Fibroblast of gingiva (primary cell): ENCODE measurements around the gene PRKCG.
A peak's percentile ranks its signal among the peaks of the same experiment; 100 is the strongest.

Experiments used
- DNase-seq: peaks from one replicate; pipeline ENCODE4 v3.0.0-alpha.2; 2011; ENCODE audit warnings: low read depth

Gene PRKCG

DNA sequence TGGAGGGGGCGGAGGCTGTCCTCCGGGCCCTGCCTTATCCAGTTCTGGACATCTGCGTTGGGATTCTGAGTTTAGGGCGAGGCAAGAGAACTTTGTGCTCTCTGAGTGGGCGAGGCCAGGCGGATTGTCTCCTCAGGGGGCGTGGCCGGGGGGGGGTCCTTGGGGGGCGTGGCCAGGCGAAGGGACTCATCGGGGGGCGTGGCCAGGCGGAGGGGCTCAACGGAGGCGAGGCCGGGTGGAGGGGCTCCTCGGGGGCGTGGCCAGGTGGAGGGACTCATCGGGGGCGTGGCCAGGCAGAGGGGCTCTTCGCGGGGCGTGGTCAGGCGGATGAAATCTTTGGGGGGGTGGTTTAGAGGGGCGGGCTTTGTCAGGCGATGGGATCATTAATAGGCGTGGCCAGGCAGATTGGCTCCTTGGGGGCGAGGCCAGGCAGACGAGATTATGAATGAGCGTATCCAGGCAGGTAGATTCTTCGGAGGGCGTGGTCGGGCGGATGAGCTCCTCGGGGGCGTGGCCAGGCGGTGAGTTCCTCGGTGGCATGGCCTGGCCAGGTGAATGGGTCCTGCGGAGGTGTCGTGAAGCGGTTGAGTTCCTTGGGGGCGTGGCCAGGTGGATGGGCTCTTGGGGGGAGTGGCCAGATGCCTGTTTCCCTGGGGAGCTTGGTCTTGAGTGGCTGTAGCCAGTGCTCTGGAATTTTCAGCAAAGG, 16.8 kb downstream of the PRKCG start:
- DNase-seq, result no peak

GRCh38 chr19:53900191-53900860, 18.3 kb downstream of the PRKCG start:
- DNase-seq, result no peak

- DNase-seq, result no peak
These were observed 21.2 kb downstream of the PRKCG start for GRCh38 chr19:53903055-53903680.

GRCh38 chr19:53904909-53905308, 22.9 kb downstream of the PRKCG start:
- DNase-seq, result no peak

GRCh38 chr19:53905787-53906186, 23.8 kb downstream of the PRKCG start:
- DNase-seq, result no peak

- DNase-seq, result no peak
These were observed 24.5 kb downstream of the PRKCG start for GRCh38 chr19:53906211-53907192.

DNA sequence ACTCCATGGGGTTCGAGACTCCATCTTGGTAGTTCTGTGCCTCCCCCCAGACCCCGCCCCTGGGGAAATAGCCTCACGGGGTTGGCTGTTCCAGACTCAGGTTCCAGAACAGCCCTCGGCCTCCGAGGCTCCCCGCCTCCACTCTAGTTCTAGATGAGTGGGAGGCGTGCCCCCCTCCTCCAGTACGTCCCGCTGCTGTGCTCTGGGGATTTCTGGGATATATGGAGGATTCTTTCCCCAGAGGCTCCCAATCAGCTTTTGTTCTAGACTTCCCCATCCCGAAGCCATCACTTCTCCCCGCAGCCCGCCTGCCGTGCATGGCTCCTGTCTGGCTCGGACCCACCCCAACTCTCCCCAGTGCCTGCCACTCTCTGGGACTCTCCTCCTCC, 25.2 kb downstream of the PRKCG start:
- DNase-seq, result no peak

GRCh38 chr19:53907690-53908089, 25.7 kb downstream of the PRKCG start:
- DNase-seq, result no peak

- DNase-seq, result no peak
These were observed 26.3 kb downstream of the PRKCG start for GRCh38 chr19:53908106-53908934.

- DNase-seq, result no peak
These were observed 27.0 kb downstream of the PRKCG start, which contains the start of gene CACNG7 for GRCh38 chr19:53908935-53909415. CACNG7 (plus strand) TSS chr19:53909278; CDS start chr19:53912832, 3,554 bp downstream.

- DNase-seq, result no peak
These were observed 27.6 kb downstream of the PRKCG start for GRCh38 chr19:53909471-53910169.

DNA sequence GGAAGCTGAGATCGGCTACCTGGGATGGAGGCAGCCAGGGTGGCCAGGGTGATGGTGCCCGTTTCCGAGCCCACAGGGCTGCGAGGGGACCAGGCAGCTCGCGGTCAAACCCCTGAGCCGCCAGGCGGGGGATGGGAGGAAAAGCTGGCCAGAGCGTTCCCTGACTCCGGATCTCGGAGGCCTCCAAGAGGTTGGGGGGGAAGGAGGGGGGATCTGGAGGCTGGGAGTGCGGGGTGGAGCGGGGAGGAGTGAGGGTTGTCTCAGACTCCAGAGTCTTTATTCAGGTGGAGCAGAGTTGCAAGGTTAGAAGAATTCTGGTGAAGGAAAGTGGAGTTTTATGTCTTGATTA, 28.1 kb downstream of the PRKCG start:
- no peak for DNase-seq

DNA sequence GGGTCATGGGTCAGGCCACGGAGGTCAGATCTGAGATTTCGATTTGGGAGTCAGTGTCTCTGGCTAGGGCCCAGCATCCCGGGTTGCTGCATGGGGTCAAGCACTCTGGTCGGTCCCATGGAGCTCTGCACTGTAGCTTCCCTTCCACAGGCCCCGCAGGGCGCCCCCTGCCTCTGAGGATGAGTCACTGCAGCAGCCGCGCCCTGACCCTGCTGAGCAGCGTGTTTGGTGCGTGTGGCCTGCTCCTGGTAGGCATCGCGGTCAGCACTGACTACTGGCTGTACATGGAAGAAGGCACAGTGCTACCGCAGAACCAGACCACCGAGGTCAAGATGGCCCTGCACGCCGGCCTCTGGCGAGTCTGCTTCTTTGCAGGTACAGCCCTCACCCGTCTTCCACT, 30.7 kb downstream of the PRKCG start:
- DNase-seq, result no peak

DNA sequence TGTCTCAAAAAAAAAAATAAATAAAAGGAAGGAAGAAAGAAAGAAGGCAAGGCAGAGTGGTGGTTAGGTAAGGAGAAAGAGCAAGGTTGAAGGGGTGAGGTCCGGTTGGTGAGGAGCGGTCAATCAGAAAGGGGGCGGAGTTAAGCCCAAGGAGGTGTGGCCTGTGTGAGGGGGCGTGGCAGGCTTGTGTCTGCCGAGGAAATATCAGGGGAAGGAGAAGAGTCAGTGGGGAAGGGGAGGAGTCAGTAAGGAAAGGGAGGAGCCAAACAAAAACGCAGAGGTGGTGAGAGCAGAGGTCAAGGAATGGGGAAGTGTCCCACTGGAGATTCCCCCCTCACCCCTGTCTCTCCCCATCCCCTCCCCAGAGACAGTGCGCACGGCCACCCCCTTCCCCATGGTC, 33.0 kb downstream of the PRKCG start:
- DNase-seq, result no peak

GRCh38 chr19:53916004-53916403, 34.0 kb downstream of the PRKCG start:
- DNase-seq, result no peak

DNA sequence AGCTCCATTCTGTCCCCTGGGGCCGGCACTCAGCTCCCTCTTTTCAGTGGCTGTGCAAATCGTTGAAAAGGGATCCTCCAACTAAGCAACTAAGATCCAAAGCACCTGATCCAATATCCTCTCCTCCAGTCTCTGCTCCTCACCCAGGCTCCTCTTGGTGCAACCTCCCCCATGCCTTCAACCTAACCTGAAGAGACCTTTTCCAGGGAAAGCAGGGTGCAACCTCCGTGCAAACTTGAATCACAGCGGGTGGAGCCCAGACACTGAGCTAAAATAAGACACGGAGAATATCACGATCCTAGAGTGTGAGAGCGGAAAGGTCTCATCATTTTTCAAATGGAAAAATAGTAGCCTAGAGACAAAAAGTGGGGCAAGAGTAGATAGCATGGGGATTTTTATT, 35.4 kb downstream of the PRKCG start:
- DNase-seq, result no peak

DNA sequence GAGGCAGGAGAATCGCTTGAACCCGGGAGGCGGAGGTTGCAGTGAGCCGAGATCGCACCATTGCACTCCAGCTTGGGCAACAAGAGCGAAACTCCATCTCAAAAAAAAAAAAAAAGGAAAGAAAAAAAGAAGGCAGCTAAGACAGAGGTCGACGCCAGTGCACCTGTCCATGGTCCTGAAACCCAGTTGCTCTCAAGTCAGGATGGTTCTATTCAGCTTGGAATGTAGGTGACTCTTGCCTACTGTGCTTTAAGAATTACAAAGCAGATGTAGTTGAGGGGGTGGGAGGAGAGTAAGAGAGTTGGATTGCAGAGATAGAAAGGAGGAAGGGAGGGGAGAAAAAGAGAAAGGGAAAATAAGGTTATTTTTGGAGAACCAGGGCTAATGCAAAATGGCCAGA, 45.7 kb downstream of the PRKCG start:
- peak; percentile 27 for DNase-seq

DNA sequence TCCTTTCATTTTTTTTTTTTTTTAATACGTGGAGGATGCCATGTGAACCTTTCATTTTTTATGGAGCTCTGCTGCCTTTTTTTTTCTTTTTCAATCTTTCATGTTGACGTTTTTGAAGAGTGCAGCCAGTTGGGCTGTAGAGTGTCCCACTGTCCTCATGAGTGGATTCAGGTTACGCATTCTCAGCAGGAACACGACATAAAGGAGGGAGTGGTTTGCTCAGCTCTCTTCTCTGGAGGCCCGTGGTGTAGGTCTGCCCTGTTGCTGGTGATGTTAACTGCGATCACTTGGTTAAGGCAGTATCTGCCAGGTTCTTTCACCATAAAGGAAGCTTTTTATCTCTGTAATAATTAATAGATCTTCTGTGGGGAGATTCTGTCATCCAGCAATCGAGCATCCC, 54.0 kb downstream of the PRKCG start:
- DNase-seq, result no peak

- DNase-seq, result no peak
These were observed 60.2 kb downstream of the PRKCG start for GRCh38 chr19:53942001-53942786.

GRCh38 chr19:53944416-53944815, 62.4 kb downstream of the PRKCG start:
- DNase-seq, result no peak
